HepG2 (cell line): ENCODE data around the gene CCNB2. TPM values are rescaled to one million over a fixed set of nuclear protein-coding genes. Genes with fewer than 3 reads are reported as not detected.

ENCODE experiments used
- ATAC-seq: fragments of 200-7000 bp; cut with Tn5 transposase; 3 replicates; pipeline ENCODE4 v1.9.1; 2020; ENCODE audit warnings: mild to moderate bottlenecking, moderate library complexity
- BruUV-seq: library from RNA; stranded (reverse); fragments of 400-500 nt; replicated peaks from 2 replicates; lab custom pipeline; 2021; lab: Mats Ljungman, UMichigan
- CTCF ChIA-PET: fragments of 300-600 bp; formaldehyde crosslinking; extraction: SDS; loops from one replicate; lab custom pipeline; 2021; ENCODE audit warnings: low total read pairs, inconsistent platforms, low intra/inter-chr PET ratio; lab: Yijun Ruan, JAX
- POLR2A ChIA-PET: fragments of 350-600 bp; sonication (Branson Sonifier 250); formaldehyde crosslinking; loops from one replicate; lab custom pipeline; 2020; ENCODE audit warnings: antibody characterized with exemption, inconsistent platforms; lab: Yijun Ruan, JAX
- DNase-seq: peaks from one replicate; pipeline ENCODE4 v3.0.0-alpha.2; 2015; ENCODE audit warnings: low spot score
- FAIRE-seq: peaks from 3 replicates; lab custom pipeline; 2011; peaks lifted over from hg19 to GRCh38; lab: Jason Lieb, UNC
- H2AFZ ChIP-seq: one replicate; pipeline ENCODE4 v1.6.1; 2011; ENCODE audit warnings: low read length, inconsistent platforms
- H3K27ac ChIP-seq: fragments of 300-600 bp; 3 replicates; pipeline ENCODE4 v1.8.0; 2011; ENCODE audit warnings: mixed run types, mild to moderate bottlenecking, mixed read lengths, low read length, inconsistent platforms; ENCODE audit not compliant: insufficient read depth; ENCODE audit errors: extremely low read length
- H3K27me3 ChIP-seq, 2 experiments: fragments of 200-600 bp in 1 of 2; 2 replicates in 1 of 2; 3 replicates in 1 of 2; pipeline versions ENCODE4 v1.6.0 to v1.8.0; 2011; ENCODE audit warnings: low read length in 2 of 2, mild to moderate bottlenecking in 2 of 2, moderate library complexity in 2 of 2, inconsistent platforms in 1 of 2; ENCODE audit not compliant: insufficient read depth in 2 of 2, control insufficient read depth in 1 of 2
- H3K36me3 ChIP-seq, 2 experiments: fragments of 200-600 bp in 1 of 2; replicated peaks in 1 of 2; 2 replicates in 1 of 2; 3 replicates in 1 of 2; pipeline versions ENCODE4 v1.5.1 to v1.8.0; 2011; ENCODE audit warnings: low read length in 2 of 2, inconsistent platforms in 1 of 2; ENCODE audit not compliant: insufficient read depth in 2 of 2, control insufficient read depth in 1 of 2
- H3K4me1 ChIP-seq: 2 replicates; pipeline ENCODE4 v1.5.1; 2012; ENCODE audit warnings: low read length, inconsistent platforms; ENCODE audit not compliant: insufficient read depth
- H3K4me2 ChIP-seq: 2 replicates; pipeline ENCODE4 v1.6.0; 2011; ENCODE audit warnings: low read depth, low read length, inconsistent platforms
- H3K4me3 ChIP-seq, 3 experiments: fragments of 200-600 bp in 1 of 3; sonication (generic), shearing (Covaris generic) in 1 of 3; replicated peaks in 1 of 3; 2 replicates each; pipeline ENCODE4 v1.5.1; 2011 to 2016; ENCODE audit warnings: low read length in 3 of 3, inconsistent platforms in 2 of 3, low read depth in 2 of 3, mild to moderate bottlenecking in 2 of 3, control low read depth in 1 of 3, mixed read lengths in 1 of 3; ENCODE audit not compliant: insufficient read depth in 1 of 3
- H3K79me2 ChIP-seq: one replicate; pipeline ENCODE4 v1.6.1; 2011; ENCODE audit warnings: low read length, inconsistent platforms; ENCODE audit not compliant: insufficient read depth
- H3K9ac ChIP-seq: 2 replicates; pipeline ENCODE4 v1.6.0; 2011; ENCODE audit warnings: mild to moderate bottlenecking, low read depth, low read length, inconsistent platforms; ENCODE audit not compliant: insufficient read depth
- H3K9me3 ChIP-seq: 2 replicates; pipeline ENCODE4 v1.5.1; 2012; ENCODE audit warnings: mild to moderate bottlenecking, low read length
- H4K20me1 ChIP-seq: 2 replicates; pipeline ENCODE4 v1.6.0; 2011; ENCODE audit warnings: inconsistent platforms, mild to moderate bottlenecking, low read length, moderate library complexity; ENCODE audit not compliant: insufficient read depth
- BORCS8-MEF2B ChIP-seq: sonication (generic); formaldehyde crosslinking; IDR thresholded peaks from 2 replicates; pipeline ENCODE4 v1.8.0; 2022; ENCODE audit warnings: mild to moderate bottlenecking, missing genetic modification reagents
- GZF1 ChIP-seq: sonication (generic); formaldehyde crosslinking; IDR thresholded peaks from 2 replicates; pipeline ENCODE4 v1.5.1; 2020; ENCODE audit warnings: mild to moderate bottlenecking, missing genetic modification reagents
- HDAC6 ChIP-seq: fragments of 200-600 bp; sonication (generic); IDR thresholded peaks from 2 replicates; pipeline ENCODE4 v1.7.0; 2017; ENCODE audit warnings: mild to moderate bottlenecking, antibody characterized with exemption, low read length, low read depth
- KLF11 ChIP-seq: IDR thresholded peaks from 2 replicates; pipeline ENCODE4 v1.6.1; 2016; ENCODE audit warnings: missing compliant biosample characterization
- LCORL ChIP-seq, 2 experiments: fragments of 450-650 bp in 1 of 2; sonication (generic) in 1 of 2; formaldehyde crosslinking in 1 of 2; IDR thresholded peaks; 2 replicates each; pipeline versions ENCODE4 v1.5.0 to v1.6.1; 2017 to 2020; ENCODE audit warnings: antibody characterized with exemption in 1 of 2, missing genetic modification reagents in 1 of 2
- MEIS2 ChIP-seq: sonication (generic); formaldehyde crosslinking; IDR thresholded peaks from 2 replicates; pipeline ENCODE4 v1.9.0; 2021; ENCODE audit warnings: mild to moderate bottlenecking, missing genetic modification reagents
- RBFOX2 ChIP-seq: fragments of 200-400 bp; formaldehyde crosslinking; IDR thresholded peaks from 2 replicates; pipeline ENCODE4 v1.6.1; 2017; ENCODE audit warnings: low read depth, mild to moderate bottlenecking, low read length
- TBP ChIP-seq: sonication (generic); formaldehyde crosslinking; IDR thresholded peaks from 2 replicates; pipeline ENCODE4 v1.5.0; 2020; ENCODE audit warnings: missing genetic modification reagents
- ZBTB20 ChIP-seq: sonication (generic); formaldehyde crosslinking; IDR thresholded peaks from 2 replicates; pipeline ENCODE4 v1.8.1; 2023; ENCODE audit warnings: missing genetic modification reagents, low read depth, mild to moderate bottlenecking, borderline replicate concordance
- ZKSCAN1 ChIP-seq: fragments of 150-350 bp; IDR thresholded peaks from 2 replicates; pipeline ENCODE4 v1.6.1; 2014; ENCODE audit warnings: low read length
- ZMYM2 ChIP-seq: sonication (generic); formaldehyde crosslinking; IDR thresholded peaks from 2 replicates; pipeline ENCODE4 v1.8.0; 2022; ENCODE audit warnings: mild to moderate bottlenecking, missing genetic modification reagents
- ZNF383 ChIP-seq: sonication (generic); formaldehyde crosslinking; IDR thresholded peaks from 2 replicates; pipeline ENCODE4 v1.4.0; 2020; ENCODE audit warnings: missing genetic modification reagents, mild to moderate bottlenecking, borderline replicate concordance
- ZNF546 ChIP-seq: sonication (generic); formaldehyde crosslinking; conservative IDR thresholded peaks from 2 replicates; pipeline ENCODE4 v1.8.1; 2023; ENCODE audit warnings: mild to moderate bottlenecking, missing genetic modification reagents
- ZNF598 ChIP-seq: sonication (generic); formaldehyde crosslinking; IDR thresholded peaks from 2 replicates; pipeline ENCODE4 v1.5.1; 2020; ENCODE audit warnings: mild to moderate bottlenecking, missing genetic modification reagents, borderline replicate concordance
- WGBS: methylation state at CpG from one replicate; pipeline ENCODE4 v1.1.6; 2017; ENCODE audit warnings: low lambda C conversion rate; 5-methylcytosine and 5-hydroxymethylcytosine counted together
- in situ Hi-C: cut with HindIII; loops from 2 replicates; pipeline ENCODE4 v1.10.0; 2017; ENCODE audit warnings: low pct_unique_long_range_greater_than_20kb; ENCODE audit not compliant: extremely low pct_ligation_motif_present
- intact Hi-C: fragments of 100-400 bp; cut with micrococcal nuclease; formaldehyde crosslinking; loops from one replicate; pipeline ENCODE4 v1.10.0; 2022; ENCODE audit not compliant: unreplicated experiment
- polyA plus RNA-seq, 8 experiments: library from polyadenylated mRNA; depleted of rRNA in 3 of 8; stranded (reverse) in 7 of 8; unstranded in 1 of 8; fragments of >200 nt; fragmentation: Illumina TruSeq in 4 of 8; extraction: Trizol in 4 of 8; gene quantifications; 2 replicates each; pipeline versions ENCODE4 v1.2.1 to v1.2.3, GENCODE V29; 2011 to 2016; ENCODE audit warnings: low read depth in 4 of 8, missing spikeins in 1 of 8, mixed read lengths in 1 of 8; ENCODE audit not compliant: insufficient read depth in 1 of 8
- total RNA-seq, 5 experiments: library from RNA; depleted of rRNA; stranded (reverse); fragments of >200 nt; fragmentation: Illumina TruSeq; extraction: Trizol; gene quantifications; 2 replicates each; pipeline ENCODE4 v1.2.3, GENCODE V29; 2016; ENCODE audit warnings: low read depth in 1 of 5

Gene CCNB2
- total and polyA plus RNA-seq, 2 of the 13 experiments (the other 11 are each of a cell fraction or from before 2014, with no cell fraction given), result 43.5 to 80.9 TPM

GRCh38 chr15:59087731-59088130 is 17.2 kb upstream of the CCNB2 start:
- WGBS, result 97% methylated on average over 2 of the region's 2 CpGs
- no peak overlapping the region for H3K4me3 ChIP-seq
- ATAC-seq (no peak), FAIRE-seq (no peak), DNase-seq (no peak)
- H3K4me1 ChIP-seq, result no peaks in the 10 kb centered on the region
- ChIA-PET POLR2A (no interaction called here), CTCF (no interaction called here)
- H3K79me2 ChIP-seq, result no peaks in the 10 kb centered on the region
- no peaks in the 10 kb centered on the region for H3K27me3 ChIP-seq
- in situ Hi-C loops (no loop called here), intact Hi-C loops (no loop called here)
- H3K36me3 ChIP-seq, result peaks cover 12 to 45% of the 10 kb centered on the region in 2 experiments; a peak in 4 of 5 replicates
- BruUV-seq, result no TSS peak
- no peak overlapping the region for H3K27ac ChIP-seq
- no peak overlapping the region for H3K4me2 ChIP-seq
- no peak overlapping the region for H3K9ac ChIP-seq
- no peaks in the 10 kb centered on the region; the same call in 1 of the 2 replicates for H4K20me1 ChIP-seq
- no peak overlapping the region for H2AFZ ChIP-seq
- H3K9me3 ChIP-seq, result no peaks in the 10 kb centered on the region
- TF ChIP-seq RBFOX2 (no peak), HDAC6 (no peak), ZKSCAN1 (no peak), GZF1 (CRISPR knock-in tag) (peak; percentile 67; the same call in 1 of the 2 replicates)

- BruUV-seq, result no TSS peak
- no peak for DNase-seq
- CTCF ChIA-PET, result no interaction called here
- no peaks in the 10 kb centered on the region for H4K20me1 ChIP-seq
- TF ChIP-seq BORCS8-MEF2B (CRISPR knock-in tag), result no peak
- no peak for TF ChIP-seq MEIS2 (CRISPR knock-in tag)
- TF ChIP-seq ZNF383 (CRISPR knock-in tag), result no peak
- TF ChIP-seq TBP (CRISPR knock-in tag), result no peak
- no peak for TF ChIP-seq ZNF598 (CRISPR knock-in tag)
- TF ChIP-seq LCORL (IDR thresholded peaks at IDR 0.05), result no peak
- no peak for TF ChIP-seq LCORL (CRISPR knock-in tag; IDR thresholded peaks at IDR 0.05)
- TF ChIP-seq ZMYM2 (CRISPR knock-in tag), result no peak
- no peak for TF ChIP-seq ZBTB20 (CRISPR knock-in tag)
- no peak for TF ChIP-seq ZNF546
- no peak for TF ChIP-seq KLF11 (CRISPR knock-in tag)
- H2AFZ ChIP-seq, result no peak overlapping the region
- H3K9me3 ChIP-seq, result no peaks in the 10 kb centered on the region
- POLR2A ChIA-PET, result no interaction called here
- no peak overlapping the region for H3K4me2 ChIP-seq
- in situ Hi-C loops (no loop called here), intact Hi-C loops (no loop called here)
- ATAC-seq, result no peak
- H3K27ac ChIP-seq, result no peak overlapping the region
- no peak overlapping the region for H3K4me3 ChIP-seq
- H3K36me3 ChIP-seq, result peaks cover 8 to 55% of the 10 kb centered on the region in 2 experiments
- H3K79me2 ChIP-seq, result no peaks in the 10 kb centered on the region
- no peak overlapping the region for H3K9ac ChIP-seq
- H3K4me1 ChIP-seq, result no peaks in the 10 kb centered on the region
- FAIRE-seq, result no peak
- 91% methylated on average over 1 of the region's 1 CpG for WGBS
- H3K27me3 ChIP-seq, result no peaks in the 10 kb centered on the region
Observed at GRCh38 chr15:59094077-59094476, 10.9 kb upstream of the CCNB2 start.
